Effector memory CD8-positive, alpha-beta T cell (primary cell): Measurements from ENCODE around the gene ONECUT1.

Experiments
- ATAC-seq: fragments of 150-1000 bp; cut with Tn5 transposase; replicated peaks from 2 replicates; pipeline ENCODE4 v1.10.0; 2021; ENCODE audit warnings: mild to moderate bottlenecking, moderate library complexity
- DNase-seq, 3 experiments: peaks; one replicate each; pipeline ENCODE4 v3.0.0; 2021
- H3K27ac Mint-ChIP-seq, 2 donors: one replicate each; pipeline ENCODE4 v1.8.0; 2022; ENCODE audit warnings: mild to moderate bottlenecking in 2 of 2, mixed read lengths in 2 of 2, moderate library complexity in 2 of 2
- H3K27me3 Mint-ChIP-seq, 2 donors: one replicate each; pipeline ENCODE4 v1.8.0; 2022; ENCODE audit warnings: mixed read lengths in 2 of 2
- H3K36me3 Mint-ChIP-seq: one replicate; pipeline ENCODE4 v1.8.0; 2022; ENCODE audit warnings: mild to moderate bottlenecking, moderate library complexity, mixed read lengths; ENCODE audit not compliant: insufficient read depth
- H3K4me1 Mint-ChIP-seq, 2 donors: one replicate each; pipeline ENCODE4 v1.8.0; 2022; ENCODE audit warnings: low read depth in 2 of 2, mixed read lengths in 2 of 2
- H3K4me3 Mint-ChIP-seq, 2 donors: one replicate each; pipeline ENCODE4 v1.8.0; 2022; ENCODE audit warnings: mild to moderate bottlenecking in 2 of 2, mixed read lengths in 2 of 2, moderate library complexity in 2 of 2
- H3K9me3 Mint-ChIP-seq, 2 donors: one replicate each; pipeline ENCODE4 v1.8.0; 2022; ENCODE audit warnings: mixed read lengths in 2 of 2

ONECUT1 gene

DNA sequence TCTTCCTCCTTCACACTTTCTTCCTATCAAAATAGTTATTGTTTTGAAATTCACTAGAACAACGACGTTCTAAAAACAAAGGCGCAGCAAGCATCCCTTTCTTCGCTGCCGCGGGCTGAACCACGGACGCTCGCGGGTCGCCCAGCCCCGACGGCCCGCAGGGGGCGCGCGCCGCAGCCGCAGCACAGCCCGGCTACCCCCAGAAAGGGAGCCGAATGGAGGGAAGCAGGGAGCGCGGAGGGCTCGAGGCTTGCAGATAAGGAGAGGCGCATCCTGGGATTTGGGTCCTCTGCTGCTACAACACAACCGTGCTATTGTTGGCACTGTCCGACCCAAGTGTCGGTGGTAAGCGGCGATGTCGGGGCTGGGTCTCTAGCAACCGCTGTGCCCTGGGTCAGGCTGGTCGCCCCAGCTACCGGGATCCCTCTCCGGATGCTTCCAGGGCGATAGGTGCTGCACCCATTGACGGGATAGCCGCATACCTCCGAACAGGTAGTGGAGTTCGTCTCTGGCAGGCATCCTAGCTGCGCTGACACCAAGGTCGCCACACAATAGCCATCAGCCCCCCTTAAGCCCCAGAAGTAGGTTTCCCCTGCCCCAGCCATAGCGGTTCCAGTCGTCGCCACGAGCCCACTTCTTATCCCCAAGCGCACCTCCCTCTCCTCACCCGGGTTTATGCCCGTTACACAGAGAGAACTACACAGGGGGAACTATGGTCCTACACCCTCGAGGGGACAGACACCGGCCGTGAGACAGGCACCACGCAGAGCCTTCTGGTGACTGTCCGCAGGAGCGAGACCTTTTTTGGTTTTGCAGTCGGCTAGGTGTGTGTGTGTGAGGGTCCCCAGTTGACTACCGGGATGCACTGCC lies 6.0 kb downstream of the ONECUT1 start:
- ATAC-seq (peak; percentile 53), DNase-seq (peak in 1 of 3 experiments; percentile 23)
- Mint-ChIP-seq H3K27ac (no peak overlapping the region), H3K27me3 (peaks cover 93% of the 10 kb centered on the region in 2 donors), H3K36me3 (peaks cover 14% of the 10 kb centered on the region), H3K4me1 (peaks cover 13 to 14% of the 10 kb centered on the region in 2 donors), H3K9me3 (no peaks in the 10 kb centered on the region), H3K4me3 (peak overlapping the region in 1 of 2 donors; percentile 45)

DNA sequence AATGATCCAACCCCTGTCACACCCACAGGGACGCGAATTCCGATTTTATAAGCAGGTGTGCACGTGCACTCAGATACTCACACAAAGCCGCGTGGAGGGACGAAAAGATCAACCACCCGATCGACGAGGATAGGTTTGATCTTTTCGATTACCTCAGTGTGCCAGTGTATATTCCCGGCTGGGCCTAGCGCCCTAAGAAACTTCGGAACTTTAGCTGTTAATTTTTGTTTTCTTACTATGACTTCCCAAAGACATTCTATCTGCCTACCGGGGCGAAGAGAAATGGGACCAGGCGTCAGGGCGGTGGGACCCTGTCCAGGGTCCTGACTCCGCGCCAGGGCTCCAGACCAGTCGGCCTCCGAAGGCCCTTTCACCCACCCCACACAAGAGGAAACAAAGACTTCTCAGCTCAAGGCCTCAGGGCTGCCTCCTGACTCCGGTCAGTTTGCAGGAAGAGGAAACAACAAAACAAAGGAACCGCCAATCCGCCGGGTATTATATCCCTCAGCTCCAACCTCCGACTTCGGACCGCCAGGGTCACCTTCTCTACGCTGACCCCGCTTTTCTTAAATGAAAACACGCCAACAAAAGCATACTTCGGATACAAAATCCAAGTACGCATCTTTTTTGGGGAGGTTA lies 6.8 kb downstream of the ONECUT1 start:
- Mint-ChIP-seq H3K9me3 (no peaks in the 10 kb centered on the region), H3K27me3 (peaks cover 88 to 91% of the 10 kb centered on the region in 2 donors), H3K36me3 (peaks cover 11% of the 10 kb centered on the region), H3K4me3 (peak overlapping the region in 1 of 2 donors; percentile 21), H3K4me1 (peaks cover 7 to 14% of the 10 kb centered on the region in 2 donors), H3K27ac (no peak overlapping the region)
- no peak for ATAC-seq
- no peak for DNase-seq

DNA sequence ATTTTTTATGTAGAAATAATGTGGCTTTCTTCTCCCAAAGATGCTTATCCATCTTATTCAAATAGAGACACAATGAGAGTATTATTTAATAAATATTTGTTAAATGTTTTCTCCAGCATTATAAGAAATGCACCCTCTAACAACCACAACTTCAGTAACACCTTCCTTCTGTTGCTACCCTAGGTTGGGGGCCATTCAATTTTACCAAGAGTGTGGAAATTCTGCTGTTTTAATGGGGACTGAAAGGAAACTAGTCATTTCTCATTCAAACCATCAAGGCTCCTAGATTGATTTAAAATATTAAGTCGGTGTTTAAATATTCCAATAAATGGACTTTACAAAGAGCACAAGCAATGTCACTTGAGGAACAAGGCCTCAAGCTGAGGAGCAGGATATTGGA lies 7.6 kb downstream of the ONECUT1 start:
- DNase-seq (no peak), ATAC-seq (no peak)
- Mint-ChIP-seq H3K4me1 (peaks cover 7 to 9% of the 10 kb centered on the region in 2 donors), H3K4me3 (no peak overlapping the region), H3K36me3 (peaks cover 7% of the 10 kb centered on the region), H3K27me3 (peaks cover 84 to 91% of the 10 kb centered on the region in 2 donors), H3K27ac (no peak overlapping the region), H3K9me3 (no peaks in the 10 kb centered on the region)

DNA sequence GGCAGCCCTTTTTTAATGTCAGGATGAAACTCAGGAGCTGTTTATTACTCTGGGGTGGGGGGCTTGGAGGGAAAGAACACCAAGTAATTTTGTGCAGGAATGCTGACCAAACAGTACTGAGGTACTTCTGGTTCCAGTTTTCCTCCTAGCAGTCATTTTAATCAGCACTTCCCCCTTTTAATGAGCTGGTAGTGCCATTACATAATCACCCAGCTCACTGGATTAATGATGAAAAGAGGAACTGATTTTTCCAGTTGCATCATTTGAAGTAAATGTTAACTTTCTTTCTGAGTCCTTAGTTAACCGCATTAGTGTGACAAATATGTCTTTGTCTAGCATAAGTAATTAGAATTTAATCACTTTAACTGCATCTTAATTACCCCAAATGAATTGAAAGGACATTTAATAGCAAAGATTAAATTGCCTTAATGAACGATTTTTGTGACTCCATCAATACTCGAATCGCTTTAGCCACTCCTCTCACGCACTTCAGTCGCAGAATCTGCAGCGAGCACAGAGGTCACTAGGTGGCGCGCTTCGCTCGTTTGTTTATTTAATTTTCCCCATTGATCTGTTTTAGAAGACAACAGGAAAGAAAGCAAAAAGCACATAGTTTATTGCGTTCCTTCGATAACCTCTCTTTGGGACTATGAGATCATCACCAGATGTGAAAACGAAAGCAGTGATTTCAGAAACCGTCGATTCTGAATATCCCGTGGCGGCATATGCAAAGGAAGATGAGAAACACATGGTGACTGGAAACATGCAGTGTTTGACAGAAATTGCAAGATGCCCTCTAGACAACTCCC lies 9.8 kb downstream of the ONECUT1 start:
- peaks cover 4 to 6% of the 10 kb centered on the region in 2 donors for H3K4me1 Mint-ChIP-seq
- no peaks in the 10 kb centered on the region for H3K9me3 Mint-ChIP-seq
- H3K27ac Mint-ChIP-seq: no peak overlapping the region
- H3K27me3 Mint-ChIP-seq: peaks cover 84 to 89% of the 10 kb centered on the region in 2 donors
- ATAC-seq (peak; percentile 73), DNase-seq (peak; percentile 56 to 74 (median 56))
- peak overlapping the region; percentile 40 to 51 for H3K4me3 Mint-ChIP-seq
- H3K36me3 Mint-ChIP-seq: no peaks in the 10 kb centered on the region

DNA sequence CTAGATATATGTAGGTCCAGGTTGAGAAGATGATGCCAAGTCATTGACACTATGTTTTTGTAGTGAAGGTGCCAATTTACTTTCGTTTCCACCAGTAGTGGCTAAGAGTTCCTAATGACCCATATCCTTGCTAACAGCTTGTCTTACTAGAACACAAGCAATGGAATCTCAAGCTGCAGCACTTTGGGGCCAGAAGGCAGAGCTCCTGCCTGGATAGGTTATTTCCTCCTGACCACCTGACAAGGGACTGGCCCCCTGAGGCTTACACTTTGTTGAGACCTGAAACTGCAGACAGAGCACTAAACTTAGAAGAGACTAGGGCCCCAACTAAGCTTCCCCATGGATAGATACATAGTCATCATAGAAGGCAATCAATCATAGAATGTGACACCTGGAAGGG lies 11.7 kb downstream of the ONECUT1 start:
- Mint-ChIP-seq H3K9me3 (no peaks in the 10 kb centered on the region), H3K4me1 (peaks cover 4 to 6% of the 10 kb centered on the region in 2 donors), H3K27ac (no peak overlapping the region), H3K36me3 (no peaks in the 10 kb centered on the region), H3K4me3 (no peak overlapping the region), H3K27me3 (peaks cover 70 to 77% of the 10 kb centered on the region in 2 donors)
- no peak for DNase-seq
- no peak for ATAC-seq

DNA sequence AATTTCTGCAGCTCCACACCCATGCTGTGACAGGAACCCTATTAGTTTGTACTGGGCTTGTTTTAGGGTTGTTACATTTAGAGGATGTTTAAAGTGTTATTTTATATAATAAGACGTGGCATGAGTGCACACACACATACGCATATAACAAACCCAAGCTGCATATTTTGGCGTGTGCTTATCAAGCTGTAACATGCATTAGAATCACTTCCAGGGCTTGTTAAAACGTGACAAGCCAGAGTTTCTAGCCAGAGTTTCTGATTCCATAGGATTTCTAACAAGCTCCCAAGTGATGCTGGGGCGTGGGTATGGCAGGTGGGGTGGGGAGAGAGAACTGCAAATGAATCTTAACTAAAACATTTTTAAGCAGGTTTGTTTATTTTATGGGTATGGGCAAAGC lies 17.4 kb downstream of the ONECUT1 start:
- ATAC-seq (no peak), DNase-seq (no peak)
- Mint-ChIP-seq H3K4me1 (no peaks in the 10 kb centered on the region), H3K9me3 (no peaks in the 10 kb centered on the region), H3K27ac (no peak overlapping the region), H3K36me3 (no peaks in the 10 kb centered on the region), H3K27me3 (peaks cover 51 to 66% of the 10 kb centered on the region in 2 donors), H3K4me3 (no peak overlapping the region)

DNA sequence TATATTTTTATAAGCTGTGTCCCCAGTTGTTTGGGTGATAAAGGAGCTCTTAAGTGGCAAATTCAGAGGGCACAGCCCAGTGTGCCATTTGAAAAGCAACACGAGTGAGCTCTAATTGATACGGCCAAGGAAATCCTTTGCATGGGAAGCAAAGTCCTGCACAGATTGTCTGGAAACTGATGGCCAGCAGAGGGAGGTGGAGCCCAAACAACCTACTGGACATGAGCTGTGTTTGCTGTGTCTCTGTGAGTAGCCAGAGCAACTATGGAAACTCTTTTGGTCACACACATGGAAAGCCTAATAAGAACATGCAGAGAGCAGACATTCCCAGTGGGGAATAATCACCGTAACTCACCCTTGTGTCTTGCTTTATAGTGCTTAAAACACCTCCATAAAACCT lies 24.4 kb downstream of the ONECUT1 start:
- ATAC-seq: no peak
- Mint-ChIP-seq H3K4me1 (no peaks in the 10 kb centered on the region), H3K27ac (no peak overlapping the region), H3K4me3 (no peak overlapping the region), H3K36me3 (no peaks in the 10 kb centered on the region), H3K9me3 (no peaks in the 10 kb centered on the region), H3K27me3 (peaks cover 59 to 67% of the 10 kb centered on the region in 2 donors)
- no peak for DNase-seq

DNA sequence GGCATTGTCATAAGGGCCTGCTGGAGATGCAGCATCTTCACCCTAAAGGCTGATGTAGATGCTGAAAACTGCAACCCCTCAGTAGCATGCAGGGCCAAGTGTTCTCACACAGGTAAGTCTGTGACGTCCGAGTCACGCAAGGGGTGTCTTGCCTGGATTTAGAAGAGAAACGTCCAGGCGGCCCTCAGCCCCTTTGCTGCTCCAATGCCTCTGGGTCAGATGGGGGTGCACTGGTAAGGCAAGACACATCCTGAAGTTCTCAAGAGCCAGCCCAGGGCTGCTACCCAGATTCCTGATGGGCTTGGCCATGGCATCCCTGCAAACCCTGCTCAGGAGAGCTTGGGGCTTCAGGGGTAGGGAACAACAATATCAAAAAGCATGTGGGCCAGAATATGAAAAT lies 25.4 kb downstream of the ONECUT1 start:
- Mint-ChIP-seq H3K27ac (no peak overlapping the region), H3K4me3 (no peak overlapping the region), H3K4me1 (no peaks in the 10 kb centered on the region), H3K9me3 (no peaks in the 10 kb centered on the region), H3K36me3 (no peaks in the 10 kb centered on the region), H3K27me3 (peaks cover 65 to 72% of the 10 kb centered on the region in 2 donors)
- DNase-seq: no peak
- no peak for ATAC-seq

DNA sequence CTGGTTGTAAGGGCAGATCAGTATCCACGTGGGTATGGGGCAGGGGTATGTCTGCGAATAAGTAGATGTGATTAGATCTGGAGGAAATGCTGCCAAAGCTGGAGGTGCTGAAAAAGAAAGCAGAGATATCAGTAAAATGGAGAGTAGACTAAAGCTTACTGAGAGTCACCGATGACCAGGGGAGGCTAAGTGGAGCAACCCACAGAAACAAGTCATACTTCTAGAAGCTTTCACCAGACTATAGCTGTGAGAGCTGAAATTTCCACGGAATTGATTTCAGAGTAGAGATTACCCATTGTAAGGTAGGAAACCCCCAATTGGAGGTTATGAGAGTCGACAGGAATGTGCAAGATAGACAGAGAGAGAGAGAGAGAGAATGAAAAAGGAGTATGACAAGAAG lies 27.5 kb downstream of the ONECUT1 start:
- Mint-ChIP-seq H3K9me3 (no peaks in the 10 kb centered on the region), H3K4me3 (no peak overlapping the region), H3K4me1 (no peaks in the 10 kb centered on the region), H3K36me3 (no peaks in the 10 kb centered on the region), H3K27me3 (peaks cover 62 to 68% of the 10 kb centered on the region in 2 donors), H3K27ac (no peak overlapping the region)
- ATAC-seq: no peak
- DNase-seq: no peak

DNA sequence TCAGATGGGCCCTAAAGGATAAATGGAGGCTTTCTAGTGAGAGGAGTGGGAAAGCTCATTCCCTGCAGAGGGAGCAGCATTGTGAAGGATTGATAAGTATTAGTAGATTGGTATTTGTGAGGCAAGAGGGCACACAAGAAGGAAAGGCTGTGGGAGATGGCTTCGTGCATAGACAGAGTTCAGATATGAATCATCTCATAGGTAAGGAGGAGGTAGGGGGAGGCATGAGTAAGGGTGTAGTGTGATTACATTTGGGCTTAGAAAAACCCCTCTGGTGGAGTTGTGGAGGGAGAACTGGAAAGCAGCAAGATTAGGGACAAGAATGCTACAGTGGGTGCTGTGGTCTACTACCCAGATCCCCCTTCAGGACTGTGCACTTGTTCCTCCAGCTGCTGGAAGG lies 29.6 kb downstream of the ONECUT1 start:
- H3K27ac Mint-ChIP-seq: no peak overlapping the region
- peaks cover 50 to 61% of the 10 kb centered on the region in 2 donors for H3K27me3 Mint-ChIP-seq

DNA sequence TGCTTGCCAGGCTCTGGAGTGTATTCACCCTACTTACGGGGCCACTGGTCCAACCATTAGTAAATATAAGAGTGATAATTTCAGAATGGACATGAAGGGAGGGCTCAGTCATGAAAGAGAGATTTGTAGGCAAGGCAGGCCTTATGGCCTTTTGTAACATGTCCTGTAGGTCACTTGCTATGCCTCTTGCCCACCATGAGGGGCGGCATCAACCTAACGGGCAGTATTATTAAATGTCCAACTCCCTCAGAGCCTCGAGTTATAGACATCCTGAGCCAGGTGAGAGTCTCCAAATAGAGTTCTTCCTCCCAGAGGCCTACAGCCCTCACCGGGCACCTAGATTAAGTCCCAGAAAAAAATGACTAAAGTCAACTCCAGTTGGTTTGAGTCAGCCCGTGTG lies 30.2 kb downstream of the ONECUT1 start:
- Mint-ChIP-seq H3K36me3 (no peaks in the 10 kb centered on the region), H3K9me3 (no peaks in the 10 kb centered on the region), H3K27ac (no peak overlapping the region), H3K27me3 (peaks cover 50 to 60% of the 10 kb centered on the region in 2 donors), H3K4me1 (no peaks in the 10 kb centered on the region), H3K4me3 (no peak overlapping the region)
- DNase-seq (no peak), ATAC-seq (no peak)

More for the DNA sequence above, 29.6 kb downstream of the ONECUT1 start:
- ATAC-seq (no peak), DNase-seq (no peak)
- H3K4me1 Mint-ChIP-seq: no peaks in the 10 kb centered on the region
- H3K36me3 Mint-ChIP-seq: no peaks in the 10 kb centered on the region
- H3K9me3 Mint-ChIP-seq: no peaks in the 10 kb centered on the region
- H3K4me3 Mint-ChIP-seq: no peak overlapping the region

DNA sequence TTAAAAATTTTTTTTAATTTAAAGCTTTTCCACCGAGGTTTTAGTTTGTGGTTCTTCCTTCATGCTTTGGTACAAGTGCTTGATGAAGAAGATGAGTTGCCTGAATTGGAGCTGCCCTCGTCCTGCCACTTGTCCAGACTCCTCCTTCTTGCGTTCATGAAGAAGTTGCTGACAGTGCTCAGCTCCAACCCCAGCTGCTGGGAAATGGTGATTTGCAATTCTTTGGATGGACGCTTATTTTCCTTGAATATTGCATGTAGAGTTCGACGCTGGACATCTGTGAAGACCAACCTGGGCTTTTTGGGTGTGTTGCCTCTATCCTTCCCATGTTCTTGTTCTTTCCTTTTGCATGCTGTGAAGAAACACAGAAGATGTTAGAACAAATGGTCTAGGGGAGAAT lies 32.6 kb downstream of the ONECUT1 start:
- Mint-ChIP-seq H3K9me3 (no peaks in the 10 kb centered on the region), H3K4me3 (no peak overlapping the region)

DNA sequence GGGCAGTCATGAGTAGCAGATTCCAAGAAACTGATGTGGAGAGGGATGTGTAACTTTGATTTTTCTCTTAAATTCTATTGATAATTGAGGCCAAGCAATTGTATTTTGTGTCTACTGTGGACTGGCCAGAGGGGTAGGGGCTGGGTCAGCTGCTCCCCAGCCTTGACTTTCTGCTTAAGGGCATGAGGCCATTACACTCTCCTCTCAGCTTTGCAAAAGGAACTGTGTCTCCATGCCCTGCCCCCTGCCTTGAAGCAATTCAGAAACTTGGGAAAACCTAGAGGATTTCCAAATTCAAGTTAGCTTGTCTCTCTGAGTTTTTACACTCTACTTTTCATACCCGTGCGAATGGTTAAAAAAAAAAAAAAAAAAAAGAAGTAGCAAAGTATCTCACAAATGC lies 38.6 kb downstream of the ONECUT1 start:
- ATAC-seq: no peak
- no peaks in the 10 kb centered on the region for H3K9me3 Mint-ChIP-seq
- peaks cover 51 to 55% of the 10 kb centered on the region in 2 donors for H3K27me3 Mint-ChIP-seq

More for the DNA sequence above, 32.6 kb downstream of the ONECUT1 start:
- DNase-seq: no peak
- H3K27ac Mint-ChIP-seq: no peak overlapping the region
- H3K27me3 Mint-ChIP-seq: peaks cover 62 to 63% of the 10 kb centered on the region in 2 donors
- no peaks in the 10 kb centered on the region for H3K36me3 Mint-ChIP-seq
- no peaks in the 10 kb centered on the region for H3K4me1 Mint-ChIP-seq
- ATAC-seq: no peak

More for the DNA sequence above, 38.6 kb downstream of the ONECUT1 start:
- H3K36me3 Mint-ChIP-seq: no peaks in the 10 kb centered on the region
- no peak for DNase-seq
- no peak overlapping the region for H3K4me3 Mint-ChIP-seq
- H3K27ac Mint-ChIP-seq: no peak overlapping the region
- no peaks in the 10 kb centered on the region for H3K4me1 Mint-ChIP-seq
